T-helper 9 cell (primary cell): ENCODE data around the gene C10orf143.
"Not testable (repeated sequence)": the region's sequence is repeated elsewhere in the genome, so short reads cannot be mapped to it uniquely, and the experiment has no call there.

Experiments
- DNase-seq: peaks from one replicate; pipeline ENCODE4 v3.0.0-alpha.2; 2020

Gene C10orf143

DNA sequence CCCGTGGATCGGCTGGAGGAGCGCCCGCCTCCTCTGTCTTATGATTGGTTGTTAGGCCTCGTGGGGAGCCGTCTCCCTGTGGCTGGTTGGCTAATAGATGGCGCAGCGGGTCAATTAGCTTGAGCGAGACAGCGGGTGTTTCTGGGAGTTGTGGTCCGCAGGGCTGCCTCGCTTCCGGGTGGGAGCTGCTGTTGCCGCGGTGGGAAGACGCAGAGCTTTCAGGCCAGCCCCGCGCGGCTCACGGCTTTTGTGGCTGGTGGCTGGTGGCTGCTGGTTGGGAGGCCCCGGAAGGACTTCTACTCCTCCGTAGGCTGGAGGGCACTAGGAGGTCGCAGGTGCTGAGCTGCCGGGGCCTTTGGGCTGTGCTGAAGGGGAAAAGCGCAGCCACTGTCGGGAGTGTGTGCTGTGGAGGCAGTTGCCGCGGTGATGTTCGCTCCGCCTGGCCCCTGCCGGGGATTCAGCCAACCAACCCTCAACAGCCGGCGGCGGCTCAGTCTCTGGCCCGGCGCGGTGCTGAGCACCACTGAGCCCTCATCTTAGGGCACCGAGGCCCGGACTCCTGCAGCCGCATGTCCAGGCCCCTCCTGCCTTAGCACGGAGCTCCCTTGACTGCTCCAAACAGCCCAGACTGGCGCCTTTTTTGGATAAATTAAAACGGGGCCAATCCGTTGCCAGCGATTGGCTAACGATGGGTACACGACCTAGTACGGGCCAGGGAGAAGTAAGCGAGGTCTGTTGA lies 652 bp upstream of the C10orf143 start:
- DNase-seq: peak; percentile 87

DNA sequence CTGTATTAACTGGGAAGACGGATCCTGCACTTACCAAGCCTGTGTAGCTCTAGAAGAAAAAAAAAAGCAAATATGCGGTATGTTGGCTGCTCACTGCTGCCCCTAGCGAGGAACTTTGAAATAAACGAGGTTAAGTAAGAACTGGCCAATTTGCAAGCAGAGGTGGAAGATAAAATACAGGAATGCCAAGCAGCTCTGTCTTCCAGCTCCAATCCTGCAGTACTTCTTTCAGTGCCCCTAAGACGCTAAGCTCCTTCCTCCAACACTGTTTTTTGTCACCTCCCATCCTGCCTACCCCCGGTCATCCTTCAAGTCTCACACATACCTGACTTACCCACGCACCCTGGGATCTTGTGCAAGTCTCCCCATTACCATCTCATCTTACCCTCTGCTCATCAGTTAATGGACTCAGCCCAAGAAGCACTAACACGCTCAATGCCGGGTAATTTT lies 809 bp downstream of the C10orf143 start:
- peak; percentile 71 for DNase-seq

DNA sequence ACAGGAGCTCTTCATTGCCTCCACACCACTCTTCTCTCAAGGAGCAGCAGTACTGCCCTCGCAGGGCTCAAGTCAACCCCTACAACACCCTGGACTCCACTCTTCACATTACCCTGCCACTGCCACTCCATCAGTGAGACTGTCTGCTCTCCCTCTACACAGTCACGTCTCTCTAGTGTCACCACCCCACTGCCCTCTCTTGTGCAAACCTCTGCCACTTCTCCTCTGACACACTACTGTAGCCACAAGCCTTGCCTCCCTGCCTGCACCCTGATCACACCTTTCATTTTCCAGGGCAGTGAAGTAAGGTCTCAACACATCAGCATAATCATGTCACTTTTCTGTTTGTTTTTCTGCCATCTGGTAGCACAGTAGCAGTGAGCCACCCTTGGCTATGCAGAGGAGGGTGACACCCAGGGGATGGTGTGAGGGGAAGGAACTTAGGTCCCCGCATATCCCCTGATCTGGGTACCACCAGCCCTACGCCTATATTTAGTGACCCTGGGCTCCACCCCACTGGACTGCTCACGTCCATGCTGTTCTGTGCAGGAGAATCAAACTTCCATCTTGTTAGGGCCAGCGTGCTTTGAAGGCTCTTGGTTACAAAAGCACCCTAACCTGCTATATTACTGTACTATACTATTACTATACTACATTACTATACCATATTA lies 1.6 kb downstream of the C10orf143 start:
- no peak for DNase-seq

- not testable (repeated sequence) for DNase-seq
Measured at GRCh38 chr10:130108146-130108545, 2.5 kb downstream of the C10orf143 start.

DNA sequence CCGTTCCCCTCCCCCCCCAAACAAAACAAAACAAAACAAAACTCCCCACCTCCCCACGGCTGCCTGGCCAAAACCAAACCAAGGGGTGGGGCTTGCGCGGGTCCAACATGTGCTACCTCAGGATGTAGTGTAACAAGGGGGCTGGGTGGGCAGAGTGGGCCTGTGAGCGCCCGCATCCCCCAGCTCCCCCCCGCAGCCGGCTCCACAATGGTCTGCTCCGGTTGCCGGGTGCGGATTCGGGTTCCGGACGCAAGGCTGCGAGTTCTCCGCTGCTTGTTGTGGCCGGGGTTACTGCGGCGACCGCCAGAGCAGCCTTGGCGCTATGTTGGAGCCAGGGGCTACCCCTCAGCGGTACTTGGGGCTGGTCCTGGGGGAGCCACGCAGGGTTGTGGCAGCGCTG lies 4.9 kb downstream of the C10orf143 start:
- no peak for DNase-seq

DNA sequence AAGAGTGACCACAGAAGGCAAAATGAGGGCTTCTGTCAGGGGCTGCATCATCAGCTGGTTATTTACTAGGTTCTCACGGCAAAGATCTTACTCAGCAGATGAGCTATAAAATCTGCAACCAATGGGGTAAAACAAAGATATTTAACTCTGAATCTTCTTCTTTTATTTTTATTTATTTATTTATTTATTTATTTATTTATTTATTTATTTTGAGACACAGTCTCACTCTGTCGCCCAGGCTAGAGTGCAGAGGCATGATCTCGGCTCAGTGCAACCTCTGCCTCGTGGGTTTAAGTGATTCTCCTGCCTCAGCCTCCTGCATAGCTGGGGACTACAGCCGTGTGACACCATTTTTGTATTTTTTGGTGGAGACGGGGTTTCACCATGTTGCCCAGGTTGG lies 11.3 kb downstream of the C10orf143 start:
- no peak for DNase-seq

- DNase-seq: not testable (repeated sequence)
Measured at GRCh38 chr10:130090565-130090964, 20.1 kb downstream of the C10orf143 start.

- DNase-seq: no peak
Measured at GRCh38 chr10:130080461-130080814, 30.2 kb downstream of the C10orf143 start.

DNA sequence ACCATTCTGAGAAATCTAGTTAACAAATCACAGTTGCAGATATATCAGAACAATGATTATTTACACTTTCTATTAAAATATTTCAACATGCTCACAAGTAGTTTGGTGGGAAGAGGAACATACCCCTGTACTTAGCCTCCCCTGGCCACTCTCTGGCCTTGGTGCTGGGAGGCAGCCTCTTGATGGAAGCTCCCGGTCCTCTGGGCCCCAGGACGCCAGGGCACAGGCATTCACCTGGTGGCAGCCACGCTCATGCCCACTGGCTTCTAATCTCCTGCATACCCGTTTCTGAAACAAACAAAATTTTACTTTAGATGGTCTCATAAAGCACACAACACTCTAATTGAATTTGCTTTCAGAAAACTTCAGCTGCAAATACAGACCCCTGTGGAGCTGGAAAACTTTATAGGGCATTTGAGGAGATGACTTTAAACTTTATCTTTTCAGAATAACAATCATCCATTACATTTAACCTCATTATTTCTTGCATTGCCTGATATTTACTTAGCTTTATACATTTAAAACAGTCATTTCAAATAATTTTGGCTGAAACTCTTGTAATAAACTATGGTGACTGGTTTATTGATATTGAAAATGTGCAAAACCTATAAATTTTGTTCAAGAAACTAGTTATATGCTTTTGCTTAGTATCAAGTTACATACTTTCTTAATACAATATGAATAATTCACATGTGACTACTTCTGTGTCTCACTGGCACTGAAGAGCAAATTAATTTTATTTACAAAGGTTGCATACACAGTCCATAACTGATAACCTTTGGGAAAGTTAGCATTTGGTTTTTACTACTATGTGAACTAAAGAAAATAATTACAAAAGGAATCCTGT lies 30.8 kb downstream of the C10orf143 start:
- no peak for DNase-seq

DNA sequence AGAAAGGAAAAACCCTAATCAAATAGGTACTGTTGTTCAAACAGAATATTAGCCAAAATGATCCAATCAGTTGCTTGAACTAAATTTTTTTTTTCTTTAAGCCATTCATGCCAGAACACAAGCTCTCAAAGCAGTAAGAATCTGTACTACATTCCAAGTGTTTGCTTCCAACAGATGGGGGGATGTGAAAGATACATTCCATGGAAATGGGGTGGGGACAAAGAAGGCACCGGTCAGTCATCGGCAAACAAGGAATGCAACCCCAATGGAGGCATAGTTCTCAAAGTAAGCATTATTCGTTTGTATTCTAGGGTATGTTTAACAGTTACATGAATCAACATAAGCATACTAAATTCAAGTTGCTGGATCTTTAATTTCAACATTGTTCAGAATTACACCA lies 32.5 kb downstream of the C10orf143 start:
- no peak for DNase-seq

DNA sequence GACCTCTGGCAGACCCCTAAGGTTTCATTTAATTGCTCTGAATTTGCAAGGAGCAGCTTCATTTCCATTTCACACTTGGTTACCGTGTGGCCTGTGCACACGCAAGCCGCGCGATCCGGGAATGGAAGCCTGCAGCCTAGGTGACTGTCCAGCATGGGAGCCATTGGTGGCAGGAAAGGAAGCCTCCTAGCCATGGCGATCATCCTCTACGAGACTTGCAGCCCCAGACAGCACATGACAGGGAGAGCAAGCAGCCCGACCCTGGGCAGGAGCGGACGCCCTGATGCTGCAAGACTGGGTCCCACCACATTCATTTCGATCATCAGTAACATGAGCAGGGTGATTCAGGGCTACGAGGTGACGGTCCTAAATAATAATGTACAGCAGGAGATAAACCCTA lies 33.9 kb downstream of the C10orf143 start:
- no peak for DNase-seq

- no peak for DNase-seq
Measured at GRCh38 chr10:130074639-130075038, 36.0 kb downstream of the C10orf143 start.

- no peak for DNase-seq
Measured at GRCh38 chr10:130073912-130074311, 36.7 kb downstream of the C10orf143 start.

GRCh38 chr10:130072247-130072646 lies 38.4 kb downstream of the C10orf143 start:
- no peak for DNase-seq

- no peak for DNase-seq
Measured at GRCh38 chr10:130067893-130068292, 42.7 kb downstream of the C10orf143 start.

- no peak for DNase-seq
Measured at GRCh38 chr10:130066743-130067142, 43.9 kb downstream of the C10orf143 start.

- no peak for DNase-seq
Measured at GRCh38 chr10:130065251-130065650, 45.4 kb downstream of the C10orf143 start.

DNA sequence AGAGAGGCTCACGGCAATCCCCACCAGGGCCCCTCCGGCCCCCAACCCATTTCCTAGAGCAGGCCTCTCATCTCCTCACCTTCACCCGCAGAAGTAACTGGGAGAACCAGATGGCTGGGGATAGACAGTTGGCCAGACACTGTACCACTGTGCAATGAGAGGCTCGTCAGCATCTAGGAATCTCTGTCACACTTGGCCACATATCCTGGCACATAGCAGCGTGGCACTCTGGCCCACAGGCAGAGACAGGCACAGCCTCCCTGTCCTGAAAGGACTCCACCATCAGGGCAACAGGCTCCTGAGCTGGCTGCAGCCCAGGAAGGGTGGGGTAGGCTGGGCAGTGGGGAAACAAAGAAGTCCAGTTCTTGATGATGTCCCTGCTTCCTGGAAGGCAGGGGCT lies 45.8 kb downstream of the C10orf143 start:
- DNase-seq: no peak

GRCh38 chr10:130062976-130063375 lies 47.7 kb downstream of the C10orf143 start:
- DNase-seq: no peak

- no peak for DNase-seq
Measured at GRCh38 chr10:130062201-130062600, 48.4 kb downstream of the C10orf143 start.

- DNase-seq: no peak
Measured at GRCh38 chr10:130061760-130062159, 48.9 kb downstream of the C10orf143 start.

- no peak for DNase-seq
Measured at GRCh38 chr10:130054021-130054420, 56.6 kb downstream of the C10orf143 start.

- DNase-seq: no peak
Measured at GRCh38 chr10:130053561-130053960, 57.1 kb downstream of the C10orf143 start.

DNA sequence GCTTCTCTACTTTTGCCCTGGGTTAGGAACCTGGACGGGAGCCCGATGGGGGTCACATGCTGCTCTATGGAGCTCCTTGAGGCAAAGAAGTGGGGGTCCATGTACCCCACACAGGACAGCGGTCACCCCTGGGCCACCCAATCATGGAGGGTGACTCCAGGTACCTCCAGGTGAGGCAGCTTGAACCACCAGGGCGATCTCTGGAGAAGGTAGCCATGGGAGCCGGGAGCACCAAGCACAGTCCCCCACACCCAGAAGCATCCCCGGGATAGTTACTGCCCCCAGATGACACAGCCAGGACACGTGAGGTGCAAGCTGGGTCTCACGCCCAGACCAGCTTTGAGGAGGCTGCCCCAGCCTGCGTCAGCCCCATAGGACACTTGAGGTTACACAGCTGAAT lies 58.4 kb downstream of the C10orf143 start:
- DNase-seq: no peak
